ENCODE measurements around the gene MTPN.

Gene MTPN

DNA sequence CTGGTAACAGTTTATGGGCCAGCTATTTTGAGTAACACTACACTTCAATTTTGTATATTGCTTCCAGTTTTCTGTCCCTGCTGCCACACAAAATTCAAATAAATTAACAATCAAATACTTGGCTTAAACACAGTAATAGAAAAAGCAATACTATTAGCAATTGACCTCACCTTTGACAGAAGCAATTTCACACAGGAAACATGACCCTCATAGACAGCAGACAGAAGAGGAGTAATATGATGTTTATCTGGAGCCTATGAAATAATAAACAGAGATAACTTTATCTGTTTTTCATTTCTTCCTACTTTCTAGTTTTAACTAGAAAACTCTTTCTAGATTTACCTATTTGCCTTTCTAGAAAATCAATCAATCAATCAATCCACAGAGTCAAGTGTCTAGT, 26.7 kb downstream of the MTPN start:
- no peak for DNase-seq

DNA sequence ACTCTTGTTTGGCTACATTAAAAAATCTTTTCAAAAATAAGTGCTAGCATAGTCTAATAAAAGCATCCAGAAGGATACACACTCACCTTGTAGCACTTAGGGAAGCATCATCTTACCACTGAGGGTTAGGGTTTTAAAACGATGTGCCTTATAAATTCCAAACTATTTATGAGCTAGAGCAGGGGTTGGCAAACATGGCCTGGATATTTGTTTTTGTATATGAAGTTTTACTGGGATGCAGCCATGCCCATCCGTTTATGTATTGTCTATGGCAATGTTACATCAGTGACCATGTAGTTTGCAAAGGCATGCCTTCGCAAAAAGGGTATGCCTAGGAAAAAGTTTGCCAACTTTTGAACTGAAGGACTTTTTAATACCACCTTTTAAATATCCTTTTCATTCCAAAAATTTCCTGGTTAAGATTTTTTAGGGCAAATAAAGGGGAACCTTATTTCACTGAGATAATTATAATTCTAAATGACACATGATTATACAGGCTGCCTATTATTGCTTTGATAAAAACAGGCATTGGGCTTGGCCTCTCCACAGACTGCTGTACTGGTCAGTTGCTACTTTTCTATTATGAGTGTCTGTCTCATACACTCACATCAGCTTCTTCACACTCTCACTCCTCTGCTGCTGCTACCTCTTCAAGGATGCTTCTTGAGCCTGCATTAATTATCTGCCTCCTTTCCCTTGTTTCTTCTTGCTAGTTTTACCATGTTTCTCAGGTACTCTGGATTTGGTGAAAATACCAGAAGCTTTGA, 30.7 kb downstream of the MTPN start:
- no peak for DNase-seq

DNA sequence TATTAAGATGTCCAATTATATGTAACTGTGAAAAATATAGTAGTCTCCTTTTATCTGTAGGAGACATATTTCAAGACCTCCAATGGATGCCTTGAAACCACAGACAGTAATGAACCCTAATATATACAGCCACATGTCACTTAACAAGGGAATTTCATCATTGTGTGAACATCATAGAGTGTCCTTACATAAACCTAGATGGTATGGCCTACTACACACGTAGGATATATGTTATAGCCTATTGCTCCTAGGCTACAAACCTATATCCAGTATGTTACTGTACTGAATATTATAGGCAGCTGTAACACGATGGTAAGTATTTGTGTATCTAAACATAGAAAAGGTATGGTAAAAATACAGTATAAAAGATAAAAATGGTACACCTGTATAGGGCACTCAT, 32.4 kb downstream of the MTPN start:
- no peak for DNase-seq

DNA sequence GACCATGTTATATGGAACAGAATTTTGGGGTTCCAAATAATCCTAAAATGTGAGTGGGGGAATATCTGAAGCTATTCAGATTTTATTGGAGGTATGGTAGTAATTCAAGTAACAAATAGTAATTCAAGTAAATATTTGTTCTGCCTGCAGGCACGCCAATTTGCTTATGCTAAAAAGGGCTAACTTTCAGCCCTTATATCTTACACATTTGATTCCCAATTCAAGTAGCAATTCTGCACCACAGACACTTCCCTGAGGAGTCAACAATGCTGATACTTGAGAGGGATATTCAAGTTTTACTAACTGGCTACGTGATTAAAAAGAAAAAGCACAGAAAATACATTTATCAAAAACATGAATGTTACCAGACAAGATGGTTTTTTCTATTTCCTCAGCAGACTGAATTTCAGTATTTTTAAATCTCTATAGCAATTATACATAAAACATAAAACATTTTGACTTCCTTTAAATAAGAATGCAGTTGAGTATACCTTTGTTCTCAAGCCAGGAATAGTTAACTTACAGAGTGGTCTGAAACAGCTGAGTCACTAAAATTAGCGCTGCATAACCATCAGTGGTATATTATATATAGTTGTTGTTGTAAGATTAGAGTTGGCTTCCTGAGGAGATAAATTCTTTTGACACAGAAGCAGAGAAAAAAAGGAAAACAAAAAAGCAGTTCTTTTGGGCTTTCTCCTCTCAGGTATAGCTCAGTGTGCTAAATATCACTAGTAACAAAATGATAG, 33.9 kb downstream of the MTPN start:
- DNase-seq = no peak

DNA sequence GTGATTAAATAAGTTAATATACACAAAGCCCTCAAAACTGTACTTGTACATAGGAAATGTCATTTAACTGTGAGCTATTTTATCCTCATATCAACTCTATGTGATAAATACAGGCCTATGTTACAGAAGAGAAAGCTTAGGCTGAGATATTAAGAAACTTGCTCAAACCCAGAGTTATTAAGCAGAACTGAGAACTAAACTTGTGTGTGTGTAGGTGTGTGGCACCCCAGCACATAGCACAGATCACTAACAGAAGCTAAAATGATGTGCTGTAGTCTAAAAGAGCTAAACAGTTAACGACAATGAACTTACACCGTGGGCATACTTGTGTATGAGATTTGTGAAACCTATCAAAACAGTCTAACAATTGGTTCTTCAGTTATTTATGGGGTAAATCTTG, 34.5 kb downstream of the MTPN start:
- no peak for DNase-seq

DNA sequence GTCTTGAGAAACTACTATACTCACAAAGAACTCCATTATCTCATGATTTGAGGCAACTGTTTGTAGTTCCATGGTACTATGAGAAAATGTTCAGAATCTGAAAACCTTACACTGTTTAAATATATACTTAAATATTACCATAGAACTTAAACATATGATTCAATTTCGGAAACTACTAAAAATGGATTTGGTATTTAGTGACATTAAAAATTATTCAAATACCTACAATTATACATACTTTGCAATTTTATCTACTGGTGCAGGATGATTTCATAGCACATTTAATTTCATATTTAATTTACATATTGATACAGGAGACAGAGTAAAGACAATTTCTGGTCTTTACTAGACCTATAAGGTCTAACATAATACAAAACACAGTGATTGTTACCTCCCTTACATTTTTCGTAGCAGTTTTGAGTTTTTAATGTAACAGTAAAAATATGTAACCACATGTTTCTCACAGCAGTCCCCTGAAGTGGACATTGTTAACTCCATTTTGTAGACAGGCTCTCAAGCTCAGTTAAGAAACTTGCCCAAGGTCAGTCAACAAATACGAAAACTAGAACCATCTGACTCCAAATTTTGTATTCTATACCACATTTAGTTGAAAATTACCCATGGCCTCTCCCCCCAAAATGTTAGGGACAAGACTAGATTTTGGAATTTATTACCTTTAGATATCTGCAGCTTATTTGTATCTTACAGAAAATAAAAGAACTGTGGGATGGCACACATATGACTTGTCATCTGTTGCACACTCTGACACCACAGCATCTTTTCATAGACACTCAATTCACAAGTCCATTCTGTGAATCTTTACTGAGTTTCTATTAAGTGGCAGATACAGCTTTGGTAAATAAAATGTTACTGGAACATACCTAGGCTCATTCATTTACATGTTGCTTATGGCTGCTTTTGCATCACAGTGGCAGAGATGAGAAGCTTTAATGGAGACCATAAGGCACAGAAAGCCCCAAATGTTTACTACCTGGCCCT, 36.8 kb downstream of the MTPN start:
- DNase-seq = no peak

DNA sequence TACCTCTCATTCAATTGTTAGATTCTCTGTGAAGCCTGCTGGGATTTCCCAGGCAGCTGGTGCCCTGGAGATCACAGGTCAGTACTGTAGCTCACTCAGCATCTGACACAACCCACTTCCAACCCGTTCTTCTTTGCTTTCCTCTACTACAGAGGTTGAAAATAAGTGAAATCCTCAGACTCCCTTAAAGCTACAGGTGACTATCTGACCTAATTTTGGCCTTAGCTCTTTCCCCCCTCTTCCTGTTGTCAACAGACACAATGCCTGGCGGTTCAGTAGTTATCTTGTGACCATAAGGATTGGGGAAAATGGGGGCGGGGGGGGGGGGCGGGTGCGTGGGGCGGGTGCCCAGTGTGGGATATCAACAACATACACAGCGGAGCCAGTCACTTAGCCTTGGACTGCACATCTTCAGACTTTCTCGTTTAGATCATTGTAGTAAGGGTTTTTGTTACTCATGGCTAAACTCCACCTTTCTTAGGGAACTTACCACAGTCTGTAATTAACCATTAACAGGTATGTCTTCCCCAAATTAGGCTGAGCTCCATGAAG, 37.8 kb downstream of the MTPN start:
- DNase-seq = no peak

DNA sequence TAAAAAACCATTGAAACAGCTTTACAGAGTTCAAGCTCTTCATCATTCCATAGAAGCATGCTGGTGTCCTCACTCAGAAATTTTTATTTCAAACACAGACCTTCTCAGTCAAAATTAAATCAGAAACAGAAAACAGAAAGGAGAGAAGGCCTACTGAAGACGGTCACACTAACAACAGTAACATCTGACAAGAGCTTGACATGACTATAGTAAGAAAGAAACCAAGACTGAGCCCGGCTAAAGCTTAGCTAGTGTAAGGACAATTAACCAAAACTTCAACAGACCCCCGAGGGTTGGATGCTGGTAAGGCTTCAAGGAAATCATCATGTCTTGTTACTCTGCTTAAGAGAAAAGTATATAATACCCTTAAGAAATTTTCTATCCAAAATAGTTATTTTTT, 38.6 kb downstream of the MTPN start:
- DNase-seq = no peak

DNA sequence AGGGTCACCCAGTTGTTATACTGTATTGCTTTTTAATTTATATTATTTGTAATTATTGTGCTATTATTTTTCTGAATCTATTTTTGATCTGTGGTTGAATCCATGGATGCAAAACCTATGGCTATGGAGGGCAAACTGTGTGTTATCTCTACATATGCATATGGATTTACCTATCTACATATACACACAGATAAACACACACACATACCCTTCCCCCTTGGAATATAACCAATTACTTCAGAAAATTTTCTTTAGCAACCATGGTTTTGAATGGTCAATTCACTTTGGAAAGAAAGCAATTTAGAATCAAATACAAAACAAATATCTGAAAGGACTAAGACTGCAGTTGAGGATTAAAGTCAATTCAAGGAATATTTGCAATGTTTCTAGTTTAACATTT, 39.1 kb downstream of the MTPN start:
- no peak for DNase-seq

DNA sequence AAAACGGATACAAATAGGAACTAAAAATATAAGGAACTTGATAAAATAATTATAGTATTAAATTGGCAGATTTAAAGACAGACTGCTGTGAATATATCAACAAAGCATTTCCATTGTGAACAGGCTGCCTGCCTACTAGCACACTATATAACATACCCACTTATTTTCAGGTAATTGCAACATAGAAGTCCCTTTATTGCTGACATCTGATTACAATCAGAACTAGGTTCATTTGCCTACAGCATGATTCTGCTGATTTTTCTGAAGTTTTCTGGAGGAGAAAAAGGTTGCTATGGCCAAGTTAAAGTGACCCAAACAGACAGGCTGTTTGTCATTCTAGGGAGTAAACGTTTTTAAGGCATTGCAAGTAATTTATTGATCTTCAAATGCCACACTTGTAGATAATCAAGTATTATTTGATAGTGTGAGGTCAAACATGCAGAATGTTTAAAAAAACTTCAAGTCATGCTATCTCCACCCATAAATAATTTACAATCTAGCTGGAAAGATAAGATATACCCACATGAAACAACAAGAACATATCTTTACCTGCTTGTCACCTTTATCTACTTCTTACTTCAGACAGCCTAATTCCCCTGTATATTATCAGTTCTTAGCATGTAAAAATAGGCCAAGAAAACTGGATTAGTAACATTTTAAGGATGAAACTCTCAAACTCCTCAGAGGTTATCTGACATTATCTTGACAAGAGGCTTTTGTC, 40.5 kb downstream of the MTPN start:
- DNase-seq = no peak

DNA sequence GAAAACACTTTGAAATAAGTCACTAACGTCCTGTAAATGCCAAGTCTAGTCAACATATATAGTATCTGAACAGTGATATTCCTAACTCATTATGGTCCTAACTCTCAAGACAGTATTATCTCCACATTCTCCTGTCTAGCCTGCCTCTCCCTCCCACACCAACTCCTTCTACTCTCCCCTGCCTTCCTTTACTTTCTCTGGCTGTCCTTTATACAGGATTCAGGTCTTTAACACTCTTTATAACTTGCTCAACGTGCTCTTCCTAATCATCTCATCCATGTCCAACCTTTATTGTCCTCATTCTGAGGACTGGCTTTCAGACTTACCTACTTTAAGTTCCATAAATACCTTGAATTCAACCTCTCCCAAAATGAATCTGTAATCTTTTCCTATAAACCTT, 42.5 kb downstream of the MTPN start:
- no peak for DNase-seq

DNA sequence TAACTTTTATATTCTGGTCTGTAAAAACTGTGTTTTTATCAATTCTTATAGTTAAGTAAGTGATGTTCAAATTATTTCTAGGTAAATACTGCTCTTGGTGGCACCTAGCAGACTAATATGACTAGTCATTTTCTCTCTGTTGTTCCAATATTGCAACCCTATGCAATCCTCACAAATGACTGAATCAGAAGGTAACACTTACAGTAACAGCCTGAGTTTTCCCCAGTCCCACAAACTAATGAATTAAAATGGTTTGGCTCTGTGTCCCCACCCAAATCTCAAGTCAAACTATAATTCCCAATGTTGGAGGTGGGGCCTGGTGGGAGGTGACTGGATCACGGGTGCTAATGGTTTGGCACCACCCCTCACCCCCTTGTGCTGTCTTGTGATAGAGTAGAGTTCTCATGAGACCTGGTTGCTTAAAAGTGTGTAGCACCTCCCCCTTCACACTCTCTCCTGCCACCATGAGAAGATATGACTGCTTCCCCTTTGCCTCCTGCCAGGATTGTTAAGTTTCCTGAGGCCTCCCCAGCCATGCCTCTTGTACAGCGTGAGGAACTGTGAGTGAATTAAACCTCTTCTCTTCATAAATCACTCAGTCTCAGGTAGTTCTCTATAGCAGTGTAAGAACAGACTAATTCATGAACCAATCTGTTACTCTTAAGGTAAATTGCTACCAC, 43.5 kb downstream of the MTPN start:
- DNase-seq = no peak

DNA sequence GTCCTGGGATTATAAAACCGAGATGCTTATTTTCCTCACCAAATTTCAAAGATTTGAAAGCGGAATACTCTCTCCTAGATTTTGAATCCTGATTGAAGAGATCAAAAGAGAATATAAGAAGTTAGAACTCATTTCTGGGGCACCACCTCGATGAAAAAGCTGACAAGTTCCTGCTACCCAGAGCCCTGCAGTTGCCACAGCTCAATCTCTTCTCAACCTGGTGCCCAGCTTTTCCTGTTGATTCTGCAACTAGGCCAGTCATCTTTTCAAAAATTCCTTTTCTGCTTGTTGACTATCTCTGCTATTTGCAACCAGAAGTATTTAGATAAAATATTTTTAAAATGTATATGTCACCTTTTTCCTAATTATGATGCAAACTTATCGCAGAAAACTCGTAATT, 45.0 kb downstream of the MTPN start:
- no peak for DNase-seq

DNA sequence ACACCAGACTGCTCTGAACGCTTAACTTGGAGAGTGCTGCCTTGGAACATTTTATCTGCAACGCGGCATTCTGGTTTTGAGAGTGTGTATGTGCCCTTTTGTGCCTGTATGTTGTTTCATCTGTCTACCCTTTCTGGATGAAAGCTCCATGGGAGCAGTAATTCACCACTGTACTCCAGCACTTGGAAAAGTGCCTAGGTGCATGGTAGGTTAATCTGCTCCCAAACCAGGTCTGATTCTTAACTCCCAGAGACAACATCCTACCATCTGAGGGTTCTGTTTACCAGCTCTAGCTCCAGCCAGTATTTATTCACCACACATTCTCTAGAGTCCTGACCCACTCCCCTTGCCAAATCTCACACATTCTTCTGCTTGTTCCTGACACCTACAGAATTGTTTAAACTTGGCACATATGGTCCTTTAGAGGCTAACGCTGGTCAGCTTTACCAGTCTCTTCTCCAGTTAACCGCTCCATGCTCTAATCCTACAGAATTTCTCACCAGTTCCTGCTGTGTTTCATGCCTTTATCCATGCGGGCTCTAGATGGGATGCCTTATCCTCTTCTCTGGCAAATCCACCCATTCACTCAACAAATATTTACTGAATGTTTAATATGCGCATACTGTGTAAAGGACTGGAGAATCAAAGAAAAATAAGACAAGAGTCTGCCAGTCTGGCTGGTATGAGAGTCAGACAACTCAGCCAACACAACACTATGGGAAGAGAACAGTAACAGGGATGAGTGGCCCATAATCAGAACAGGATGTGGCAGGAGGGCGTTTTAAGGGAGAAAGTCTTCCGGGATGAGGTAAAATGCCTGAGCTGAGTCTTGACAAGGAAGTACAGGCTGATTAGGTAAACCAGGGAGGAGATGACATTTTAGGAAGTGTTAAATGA, 46.3 kb downstream of the MTPN start:
- DNase-seq = no peak

DNA sequence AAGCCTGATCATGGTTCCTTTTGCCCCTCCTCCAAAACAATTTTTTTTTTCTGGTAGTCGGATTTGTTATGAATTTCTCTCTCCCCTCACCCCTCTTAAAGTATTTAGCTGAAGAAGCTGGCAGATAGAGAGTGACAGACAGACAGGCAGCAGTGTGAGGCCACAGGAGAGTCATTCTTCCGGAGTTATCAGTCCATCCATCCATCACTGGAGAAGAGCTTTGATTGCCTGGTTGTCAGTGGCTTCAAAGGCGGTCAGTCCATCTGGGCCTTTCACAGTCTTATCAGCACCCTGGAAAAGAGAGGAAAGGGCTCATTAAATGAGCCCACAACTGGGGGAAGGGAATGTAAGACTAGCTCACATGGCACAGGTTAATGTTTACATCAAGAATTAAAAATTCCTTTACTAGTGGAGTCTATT, 47.4 kb downstream of the MTPN start:
- DNase-seq = no peak

DNA sequence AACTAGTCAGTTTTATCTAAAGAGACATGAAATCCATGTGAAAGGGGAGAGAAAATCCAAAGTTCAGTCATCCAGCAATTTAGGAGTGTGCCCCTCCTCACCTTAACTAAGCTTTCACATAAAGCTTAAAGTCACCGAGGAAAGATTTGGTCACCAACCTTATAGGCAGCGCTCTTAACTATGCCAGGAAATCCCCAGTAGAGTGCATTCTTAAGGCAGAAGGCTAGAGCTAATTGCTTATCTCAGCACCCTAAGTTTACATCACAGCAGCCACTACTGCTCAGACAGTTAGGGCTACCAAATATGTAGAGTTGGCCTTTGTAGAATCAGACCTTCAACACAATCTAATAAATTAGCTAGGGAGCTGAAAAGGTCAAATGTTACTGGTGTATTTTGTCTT, 47.9 kb downstream of the MTPN start:
- DNase-seq = no peak

DNA sequence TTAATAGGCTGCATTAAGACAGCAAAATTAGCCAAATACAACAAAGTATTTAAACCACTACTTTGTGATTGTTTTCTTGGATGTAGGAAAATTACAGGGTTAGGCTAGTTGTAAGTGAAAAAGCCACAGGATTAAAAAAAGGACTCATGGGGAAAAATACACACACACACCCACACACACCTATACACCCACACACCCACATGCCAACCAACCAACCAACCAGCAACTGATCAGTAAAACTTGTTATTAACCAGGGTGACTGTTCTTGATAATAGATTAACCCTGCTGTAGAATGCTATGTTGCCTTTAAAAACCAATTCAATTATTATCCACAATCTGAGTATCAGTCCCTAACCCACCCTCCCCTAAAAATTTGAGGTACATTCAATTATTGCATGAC, 49.0 kb downstream of the MTPN start:
- DNase-seq = no peak

DNA sequence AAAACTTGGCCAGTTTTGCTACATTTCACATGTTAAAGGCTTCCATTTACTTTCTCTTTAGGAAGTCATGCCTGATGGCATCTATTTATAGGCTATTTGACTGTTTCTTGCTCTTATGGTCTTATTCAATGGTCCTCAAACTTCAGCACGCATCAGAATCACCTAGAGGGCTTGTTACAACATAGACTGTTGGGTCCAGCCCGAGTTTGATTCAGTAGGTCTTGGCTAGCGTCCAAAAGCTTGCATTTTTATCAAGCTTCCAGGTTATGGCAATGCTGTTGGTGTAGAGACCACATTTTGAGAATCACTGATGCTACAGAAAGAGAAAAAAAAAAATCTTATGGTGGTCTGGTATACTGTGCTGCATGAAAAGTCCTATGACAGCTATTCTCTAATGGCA, 51.9 kb downstream of the MTPN start:
- DNase-seq = no peak

DNA sequence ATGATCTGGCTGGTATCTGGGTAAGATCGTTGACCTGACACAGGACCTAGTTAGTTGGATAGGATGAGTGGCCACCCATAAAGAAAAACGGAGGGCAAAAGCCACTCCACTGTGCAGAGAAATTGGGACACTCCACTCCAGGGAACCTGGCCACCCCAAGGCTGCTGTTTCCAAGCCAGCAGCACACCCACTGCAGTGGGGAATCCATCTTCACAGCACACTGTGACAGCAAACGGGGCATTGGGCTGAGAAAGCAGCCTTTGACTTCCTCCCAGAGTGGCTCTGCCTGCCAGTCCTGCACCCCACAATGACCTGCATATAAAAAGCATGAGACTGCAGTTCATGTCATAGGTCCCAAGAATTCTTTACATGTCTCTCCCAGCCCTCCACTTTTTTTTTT, 52.9 kb downstream of the MTPN start:
- DNase-seq = no peak

DNA sequence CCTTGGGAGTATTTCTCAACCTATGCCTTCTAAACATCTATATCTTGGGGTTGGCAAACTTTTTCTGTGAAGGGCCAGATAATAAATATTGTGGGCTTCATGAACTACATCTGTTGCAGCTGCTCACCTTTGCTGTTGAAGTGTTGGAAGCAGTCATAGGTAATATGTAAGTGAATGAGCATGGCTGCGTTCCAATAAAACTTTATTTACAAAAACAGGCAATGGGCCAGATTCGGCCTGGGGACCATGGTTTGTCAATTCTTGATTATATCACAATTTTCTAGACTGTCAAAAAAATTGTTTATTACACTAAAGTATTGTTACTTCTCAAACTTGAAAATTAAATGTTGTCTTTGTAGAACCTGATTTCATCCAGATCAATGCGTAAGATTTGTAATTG, 54.9 kb downstream of the MTPN start:
- DNase-seq = no peak

DNA sequence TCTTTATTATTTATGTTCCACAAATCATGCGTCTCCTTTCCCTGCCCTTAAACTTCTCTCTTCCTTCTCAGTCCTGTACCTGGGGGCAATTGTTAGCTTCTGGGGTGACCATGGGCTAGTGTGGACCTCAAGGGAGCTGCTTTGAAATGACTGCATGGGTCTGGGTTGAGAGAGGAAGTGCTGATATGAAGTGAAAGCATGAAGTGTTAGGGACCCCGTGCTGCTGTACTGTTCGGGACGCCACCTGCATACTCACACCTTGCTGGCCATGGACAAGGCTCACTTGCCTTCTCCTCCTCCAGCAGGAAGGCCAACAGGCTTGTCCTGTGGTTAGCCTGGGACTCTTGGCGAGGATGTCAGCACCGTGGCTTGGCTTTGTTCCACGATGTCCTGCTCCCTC, 56.7 kb downstream of the MTPN start:
- DNase-seq = no peak
